Measurements from ENCODE around the gene C12orf43.
A peak's percentile ranks its signal among the peaks of the same experiment; 100 is the strongest.

The C12orf43 gene

GRCh38 chr12:121026274-121027045 lies 10.2 kb upstream of the C12orf43 start:
- DNase-seq = no peak

DNA sequence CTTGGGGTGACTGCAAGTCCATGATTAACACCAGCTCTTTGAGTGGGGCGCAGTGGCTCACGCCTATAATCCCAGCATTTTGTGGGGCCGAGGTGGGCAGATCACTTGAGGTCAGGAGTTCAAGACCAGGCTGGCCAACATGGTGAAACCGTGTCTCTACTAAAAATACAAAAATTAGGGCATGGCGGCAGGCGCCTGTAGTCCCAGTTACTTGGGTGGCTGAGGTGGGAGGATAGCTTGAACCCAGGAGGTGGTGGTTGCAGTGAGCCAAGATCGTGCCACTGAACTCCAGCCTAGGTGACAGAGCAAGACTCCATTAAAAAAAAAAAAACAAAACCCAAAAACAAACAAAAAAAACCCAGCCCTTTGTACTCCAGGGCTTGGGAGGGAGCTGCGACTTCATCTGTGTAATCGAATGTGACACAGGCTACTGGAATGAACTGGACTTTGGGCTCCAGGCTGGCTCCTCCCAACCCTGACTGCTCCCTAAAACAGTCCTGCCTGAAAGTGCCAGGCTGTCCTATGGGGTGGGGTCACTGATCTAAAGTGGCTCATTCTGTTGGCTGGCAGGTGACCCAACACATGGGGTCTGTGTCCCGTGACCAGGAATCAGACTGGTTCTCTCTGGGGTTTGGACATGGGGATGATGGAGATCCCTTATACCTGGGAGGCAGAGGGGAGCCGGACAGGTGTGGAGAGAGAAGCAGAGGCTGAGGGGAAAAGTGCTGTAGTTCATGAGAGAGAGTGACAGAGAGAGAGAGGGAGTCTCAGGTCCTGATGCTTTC lies 9.3 kb upstream of the C12orf43 start:
- no peak for DNase-seq

GRCh38 chr12:121023799-121024198 lies 7.5 kb upstream of the C12orf43 start:
- DNase-seq = no peak

DNA sequence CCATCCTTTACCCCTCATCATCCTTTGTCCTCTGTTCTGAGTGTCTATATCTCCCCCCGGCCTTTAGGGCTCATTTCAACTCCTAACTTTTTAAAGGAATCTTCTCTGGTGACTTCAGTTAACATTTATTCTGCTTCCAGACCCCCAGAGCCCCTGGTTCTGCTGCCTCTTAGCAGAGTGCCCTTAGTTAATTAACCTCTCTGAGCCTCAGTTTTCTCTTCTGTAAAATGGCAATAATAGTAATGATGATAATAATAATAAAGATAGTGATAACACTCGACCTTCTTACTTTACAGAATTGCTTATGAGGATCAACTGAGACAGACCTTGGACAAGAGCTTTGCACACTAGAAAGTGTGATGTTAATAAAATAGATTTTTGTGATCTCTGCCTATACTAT lies 6.4 kb upstream of the C12orf43 start:
- no peak for DNase-seq

GRCh38 chr12:121021754-121022153 lies 5.5 kb upstream of the C12orf43 start:
- DNase-seq = no peak

- no peak for DNase-seq
These were observed 2.8 kb upstream of the C12orf43 start for GRCh38 chr12:121018860-121019617.

GRCh38 chr12:121017966-121018491 lies 1.7 kb upstream of the C12orf43 start:
- DNase-seq = no peak

DNA sequence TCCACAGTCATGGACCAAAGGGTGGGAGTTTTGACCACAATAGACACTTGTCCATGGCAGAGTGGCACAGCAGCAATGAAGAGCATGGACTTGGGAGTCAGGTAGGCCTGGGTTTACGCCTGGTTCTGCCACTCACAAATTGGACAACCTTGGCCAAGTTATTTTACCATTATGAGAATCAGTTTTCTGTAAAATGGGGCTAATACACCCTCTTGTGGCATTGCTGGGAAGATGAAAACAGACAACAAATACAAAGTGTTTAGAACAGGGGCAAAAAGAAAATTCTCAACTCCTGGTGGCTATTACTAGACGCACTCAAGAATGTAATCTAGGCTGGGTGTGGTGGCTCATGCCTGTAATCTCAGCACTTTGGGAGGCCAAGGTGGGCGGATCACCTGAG lies 2.6 kb downstream of the C12orf43 start:
- DNase-seq = no peak

- DNase-seq = no peak
These were observed 4.5 kb downstream of the C12orf43 start for GRCh38 chr12:121011820-121012219.

- no peak for DNase-seq
These were observed 5.4 kb downstream of the C12orf43 start for GRCh38 chr12:121010860-121011259.

DNA sequence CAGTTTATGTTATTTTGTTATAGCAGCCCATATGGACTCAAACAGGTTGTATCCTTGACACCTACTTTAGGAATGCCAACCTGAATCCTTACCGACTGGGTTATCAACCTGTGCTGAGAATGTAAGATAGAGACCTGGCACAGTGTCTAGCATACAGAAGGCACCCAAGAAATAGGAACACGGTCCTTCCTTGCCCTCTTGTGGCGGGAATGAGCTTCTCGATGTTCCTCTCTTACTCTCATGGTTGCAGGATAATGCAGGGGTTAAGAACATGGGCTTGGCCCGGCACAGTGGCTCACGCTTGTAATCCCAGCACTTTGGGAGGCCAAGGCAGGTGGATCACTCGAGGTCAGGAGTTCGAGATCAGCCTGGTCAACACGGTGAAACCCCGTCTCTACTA lies 6.5 kb downstream of the C12orf43 start:
- DNase-seq = peak; percentile 27

- DNase-seq = no peak
These were observed 7.8 kb downstream of the C12orf43 start for GRCh38 chr12:121008347-121009098.

DNA sequence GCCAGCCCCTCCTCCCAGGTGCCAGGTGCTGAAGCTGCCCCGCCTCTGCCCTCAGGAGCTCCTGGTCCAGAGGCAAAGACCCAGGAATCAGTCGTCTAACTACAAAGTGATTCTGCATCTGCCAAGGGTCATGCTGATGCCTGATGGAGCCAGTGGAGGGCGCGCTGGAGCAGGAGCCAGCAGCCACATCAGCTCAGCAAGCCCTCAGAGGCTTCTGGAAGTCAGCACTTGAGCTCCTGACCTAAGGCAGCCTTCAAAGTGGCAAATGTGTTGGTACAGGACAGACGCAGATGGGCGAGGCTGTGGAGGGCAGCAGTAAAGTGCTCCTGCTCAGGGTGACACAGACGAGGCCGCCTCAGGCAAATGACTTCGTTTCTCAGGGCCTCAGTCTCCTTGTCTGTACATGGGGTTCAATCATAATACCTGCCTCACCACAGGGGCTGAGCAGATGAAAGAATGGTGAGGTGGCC lies 10.9 kb downstream of the C12orf43 start:
- peak; percentile 21 for DNase-seq

DNA sequence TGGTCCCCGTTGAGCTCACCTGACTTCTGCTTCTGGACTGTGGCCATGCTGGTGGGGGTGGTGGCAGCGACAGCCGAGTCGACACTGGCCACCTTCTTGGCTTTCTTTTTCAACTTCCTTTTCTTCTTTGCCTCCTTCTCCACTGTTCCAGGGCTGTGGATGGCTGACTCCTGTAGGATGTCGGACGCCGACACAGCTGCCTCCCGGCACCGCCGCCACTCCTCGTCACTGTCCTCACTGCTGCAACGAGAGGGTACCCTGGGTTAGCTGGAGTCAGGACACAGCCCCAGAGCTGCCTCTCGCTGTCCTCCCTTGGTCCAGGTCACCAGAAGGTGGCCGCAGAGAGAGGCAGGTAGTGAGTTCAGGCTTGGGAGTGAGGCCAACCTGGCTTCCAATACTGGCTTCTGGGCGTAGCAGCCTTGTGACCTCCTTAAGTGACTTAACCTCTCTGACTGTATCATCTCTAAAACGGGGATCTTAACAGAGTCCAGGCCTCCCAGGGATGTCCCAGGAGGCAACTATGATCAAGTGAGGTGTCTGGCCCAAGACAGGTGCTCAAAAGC lies 12.0 kb downstream of the C12orf43 start:
- no peak for DNase-seq

- no peak for DNase-seq
These were observed 12.6 kb downstream of the C12orf43 start for GRCh38 chr12:121003650-121004049.

DNA sequence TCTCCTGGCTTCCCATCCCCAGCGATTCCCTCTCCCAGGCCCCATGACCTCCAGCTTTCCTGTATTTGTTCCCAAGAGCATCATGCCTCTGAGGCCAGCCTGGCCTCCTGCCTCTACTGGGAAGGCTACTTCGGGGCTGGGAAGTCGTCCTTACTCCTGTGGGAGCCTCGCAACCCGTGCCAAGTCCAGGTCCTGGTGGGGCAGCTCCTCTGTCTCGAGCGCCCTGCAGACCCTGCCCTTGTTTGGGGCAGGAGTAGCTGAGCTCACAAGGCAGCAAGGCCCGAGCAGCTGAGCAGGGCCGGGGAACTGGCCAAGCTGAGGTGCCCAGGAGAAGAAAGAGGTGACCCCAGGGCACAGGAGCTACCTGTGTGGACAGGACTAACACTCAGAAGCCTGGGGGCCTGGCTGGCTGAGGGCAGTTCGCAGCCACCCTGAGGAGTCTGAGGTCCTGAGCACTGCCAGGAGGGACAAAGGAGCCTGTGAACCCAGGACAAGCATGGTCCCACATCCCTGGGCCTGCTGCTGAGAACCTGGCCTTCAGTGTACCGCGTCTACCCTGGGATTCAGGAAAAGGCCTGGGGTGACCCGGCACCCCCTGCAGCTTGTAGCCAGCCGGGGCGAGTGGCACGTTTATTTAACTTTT lies 14.3 kb downstream of the C12orf43 start:
- no peak for DNase-seq

DNA sequence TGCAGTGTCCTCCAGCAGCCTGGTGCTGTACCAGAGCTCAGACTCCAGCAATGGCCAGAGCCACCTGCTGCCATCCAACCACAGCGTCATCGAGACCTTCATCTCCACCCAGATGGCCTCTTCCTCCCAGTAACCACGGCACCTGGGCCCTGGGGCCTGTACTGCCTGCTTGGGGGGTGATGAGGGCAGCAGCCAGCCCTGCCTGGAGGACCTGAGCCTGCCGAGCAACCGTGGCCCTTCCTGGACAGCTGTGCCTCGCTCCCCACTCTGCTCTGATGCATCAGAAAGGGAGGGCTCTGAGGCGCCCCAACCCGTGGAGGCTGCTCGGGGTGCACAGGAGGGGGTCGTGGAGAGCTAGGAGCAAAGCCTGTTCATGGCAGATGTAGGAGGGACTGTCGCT lies 15.2 kb downstream of the C12orf43 start:
- no peak for DNase-seq

DNA sequence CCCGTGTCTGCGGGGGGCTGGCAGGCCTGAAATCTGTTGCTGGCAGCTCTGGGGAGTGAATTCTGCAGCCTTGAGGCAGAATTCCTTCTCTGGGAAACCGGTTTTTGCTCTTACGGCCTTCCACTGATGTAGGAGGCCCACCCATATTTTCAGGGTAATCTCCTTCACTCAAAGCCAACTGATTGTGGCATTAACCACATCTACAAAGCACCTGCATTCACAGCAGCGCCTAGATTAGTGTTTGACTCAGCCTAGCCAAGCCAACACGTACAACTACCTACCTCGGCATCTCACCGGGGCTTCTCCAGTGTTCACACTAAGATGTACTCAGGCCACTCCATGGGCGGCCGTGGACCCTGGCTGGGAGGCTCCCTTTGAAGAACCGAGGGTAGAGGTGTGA lies 15.8 kb downstream of the C12orf43 start:
- no peak for DNase-seq

DNA sequence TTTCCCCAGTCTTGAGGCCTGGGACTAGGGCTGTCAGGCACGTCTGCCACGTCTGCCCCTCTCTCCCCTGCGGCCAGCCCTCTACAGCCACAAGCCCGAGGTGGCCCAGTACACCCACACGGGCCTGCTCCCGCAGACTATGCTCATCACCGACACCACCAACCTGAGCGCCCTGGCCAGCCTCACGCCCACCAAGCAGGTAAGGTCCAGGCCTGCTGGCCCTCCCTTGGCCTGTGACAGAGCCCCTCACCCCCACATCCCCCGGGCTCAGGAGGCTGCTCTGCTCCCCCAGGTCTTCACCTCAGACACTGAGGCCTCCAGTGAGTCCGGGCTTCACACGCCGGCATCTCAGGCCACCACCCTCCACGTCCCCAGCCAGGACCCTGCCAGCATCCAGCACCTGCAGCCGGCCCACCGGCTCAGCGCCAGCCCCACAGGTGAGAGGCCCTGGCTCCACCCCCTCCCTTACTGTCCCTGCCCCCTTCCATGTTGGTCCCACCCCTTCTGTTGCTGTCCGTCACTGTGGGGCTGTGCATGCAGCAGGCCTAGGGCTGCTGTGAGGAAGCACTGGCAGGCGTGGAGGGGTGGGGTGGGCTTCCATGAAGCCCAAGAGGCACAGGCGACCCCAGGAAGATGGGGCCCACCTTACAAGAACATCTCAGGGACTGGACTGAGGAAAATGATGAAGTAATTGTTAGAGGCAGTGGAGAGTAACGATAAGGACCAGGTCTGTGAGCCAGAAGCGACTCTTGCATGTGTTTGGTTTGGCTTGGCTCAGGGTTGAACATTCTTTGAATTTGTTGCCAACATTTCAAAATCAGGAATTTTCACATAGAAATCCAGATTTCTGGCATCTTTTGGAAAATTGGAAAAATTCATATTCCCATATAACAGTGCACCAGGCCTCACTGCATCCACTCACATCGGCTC lies 16.8 kb downstream of the C12orf43 start:
- peak; percentile 11 for DNase-seq

- DNase-seq = no peak
These were observed 17.9 kb downstream of the C12orf43 start for GRCh38 chr12:120998435-120998834.
